ENCODE data around the gene SLC35E4.

The SLC35E4 gene

GRCh38 chr22:30607939-30608338 lies 27.6 kb upstream of the SLC35E4 start:
- H3K9me3 Mint-ChIP-seq = no peaks in the 10 kb centered on the region
- peaks cover 15% of the 10 kb centered on the region for H3K36me3 Mint-ChIP-seq (ENCODE audit: low read depth)

GRCh38 chr22:30609260-30610185 lies 26.1 kb upstream of the SLC35E4 start:
- no peak for TF ChIP-seq CTCF (IDR thresholded peaks at IDR 0.05; ENCODE audit: unreplicated experiment in 3 of 3)
- Mint-ChIP-seq H3K4me3 (peak overlapping the region; percentile 76 to 80 (median 78)), H3K36me3 (ENCODE audit: low read depth) (peaks cover 24% of the 10 kb centered on the region), H3K27me3 (ENCODE audit: low read depth) (no peaks in the 10 kb centered on the region), H3K4me1 (peaks cover 28% of the 10 kb centered on the region), H3K9me3 (no peaks in the 10 kb centered on the region), H3K27ac (peak overlapping the region; percentile 64 to 99 (median 98))

More at GRCh38 chr22:30607939-30608338, 27.6 kb upstream of the SLC35E4 start:
- H3K27me3 Mint-ChIP-seq (ENCODE audit: low read depth) = no peaks in the 10 kb centered on the region
- peak overlapping the region; percentile 95 to 99 (median 98) for H3K27ac Mint-ChIP-seq
- peaks cover 28% of the 10 kb centered on the region for H3K4me1 Mint-ChIP-seq
- peak overlapping the region; percentile 90 to 91 (median 91) for H3K4me3 Mint-ChIP-seq
- no peak for TF ChIP-seq CTCF (IDR thresholded peaks at IDR 0.05; ENCODE audit: unreplicated experiment in 3 of 3)

- Mint-ChIP-seq H3K27ac (peak overlapping the region in 2 of 3 experiments; percentile 74 to 99), H3K36me3 (ENCODE audit: low read depth) (peaks cover 29% of the 10 kb centered on the region), H3K4me3 (no peak overlapping the region), H3K9me3 (no peaks in the 10 kb centered on the region), H3K4me1 (peaks cover 28% of the 10 kb centered on the region), H3K27me3 (ENCODE audit: low read depth) (no peaks in the 10 kb centered on the region)
- no peak for TF ChIP-seq CTCF (IDR thresholded peaks at IDR 0.05; ENCODE audit: unreplicated experiment in 3 of 3)
These were observed 25.3 kb upstream of the SLC35E4 start for GRCh38 chr22:30610299-30610698.

GRCh38 chr22:30611197-30611596 lies 24.4 kb upstream of the SLC35E4 start:
- no peak for TF ChIP-seq CTCF (IDR thresholded peaks at IDR 0.05; ENCODE audit: unreplicated experiment in 3 of 3)
- no peaks in the 10 kb centered on the region for H3K27me3 Mint-ChIP-seq (ENCODE audit: low read depth)
- no peak overlapping the region for H3K4me3 Mint-ChIP-seq
- H3K36me3 Mint-ChIP-seq (ENCODE audit: low read depth) = peaks cover 35% of the 10 kb centered on the region
- H3K4me1 Mint-ChIP-seq = peaks cover 22% of the 10 kb centered on the region
- H3K27ac Mint-ChIP-seq = peak overlapping the region in 2 of 3 experiments; percentile 13 to 48
- H3K9me3 Mint-ChIP-seq = no peaks in the 10 kb centered on the region

GRCh38 chr22:30612789-30613188 lies 22.8 kb upstream of the SLC35E4 start:
- Mint-ChIP-seq H3K4me1 (peaks cover 10% of the 10 kb centered on the region), H3K9me3 (no peaks in the 10 kb centered on the region)

More at GRCh38 chr22:30612789-30613188, 22.8 kb upstream of the SLC35E4 start:
- Mint-ChIP-seq H3K36me3 (ENCODE audit: low read depth) (peaks cover 45% of the 10 kb centered on the region), H3K4me3 (no peak overlapping the region), H3K27ac (no peak overlapping the region), H3K27me3 (ENCODE audit: low read depth) (no peaks in the 10 kb centered on the region)
- no peak for TF ChIP-seq CTCF (IDR thresholded peaks at IDR 0.05; ENCODE audit: unreplicated experiment in 3 of 3)

All from nephron (organoid).